ENCODE measurements around the gene FHAD1. TPM values are rescaled to one million over a fixed set of nuclear protein-coding genes. Genes with fewer than 3 reads are reported as not detected.

FHAD1 gene
- total RNA-seq, 6 donors from 2014 or later: 2.0 to 45.8 (median 12.5) TPM

DNA sequence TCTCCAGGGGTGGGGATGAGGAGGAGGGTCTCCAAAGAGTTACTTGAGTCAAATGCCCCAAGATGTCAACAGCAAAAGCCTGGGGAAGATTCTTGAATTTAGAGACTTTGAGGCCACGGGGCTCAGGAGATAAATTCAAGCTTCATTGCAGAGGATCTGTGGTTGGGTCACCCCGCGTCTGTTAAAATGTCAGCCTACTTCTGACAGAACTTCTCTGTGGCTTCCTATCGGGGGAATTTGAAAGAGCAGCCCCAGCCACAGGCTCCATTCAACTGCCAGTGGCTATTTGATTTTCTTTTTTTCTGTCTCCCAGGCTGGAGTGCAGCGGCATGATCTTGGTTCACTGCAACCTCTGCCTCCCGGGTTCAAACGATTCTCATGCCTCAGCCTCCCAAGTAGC lies 100.2 kb downstream of the FHAD1 start:
- TF ChIP-seq EP300 (IDR thresholded peaks at IDR 0.05): no peak
- no peak for TF ChIP-seq POLR2AphosphoS5 (IDR thresholded peaks at IDR 0.05)
- no peak for TF ChIP-seq POLR2A (IDR thresholded peaks at IDR 0.05)
- no peak for TF ChIP-seq CTCF (IDR thresholded peaks at IDR 0.05)
- H3K9me3 ChIP-seq: no peaks in the 10 kb centered on the region
- peaks cover 2 to 14% (median 5%) of the 10 kb centered on the region in 4 donors for H3K4me1 ChIP-seq
- no peaks in the 10 kb centered on the region for H3K36me3 ChIP-seq
- no peak overlapping the region for H3K27ac ChIP-seq
- WGBS, 2 donors: 65 to 87% methylated on average over 7 of the region's 7 CpGs
- no peak for DNase-seq
- no peak for ATAC-seq (ENCODE audit: low FRiP score in 2 of 2)
- H3K4me3 ChIP-seq: no peak overlapping the region
- no peaks in the 10 kb centered on the region for H3K27me3 ChIP-seq

- TF ChIP-seq POLR2A (IDR thresholded peaks at IDR 0.05): no peak
- no peak for TF ChIP-seq POLR2AphosphoS5 (IDR thresholded peaks at IDR 0.05)
- no peak for TF ChIP-seq EP300 (IDR thresholded peaks at IDR 0.05)
- no peak for TF ChIP-seq CTCF (IDR thresholded peaks at IDR 0.05)
- Histone ChIP-seq H3K9me3 (no peaks in the 10 kb centered on the region), H3K4me1 (peaks cover 4 to 16% (median 5%) of the 10 kb centered on the region in 4 donors), H3K27ac (no peak overlapping the region), H3K27me3 (no peaks in the 10 kb centered on the region), H3K36me3 (no peaks in the 10 kb centered on the region), H3K4me3 (no peak overlapping the region)
- no peak for ATAC-seq (ENCODE audit: low FRiP score in 2 of 2)
- DNase-seq: no peak
- WGBS, 2 donors: 91 to 93% methylated on average over 9 of the region's 9 CpGs
Measured at GRCh38 chr1:15348648-15349047, 101.6 kb downstream of the FHAD1 start.

DNA sequence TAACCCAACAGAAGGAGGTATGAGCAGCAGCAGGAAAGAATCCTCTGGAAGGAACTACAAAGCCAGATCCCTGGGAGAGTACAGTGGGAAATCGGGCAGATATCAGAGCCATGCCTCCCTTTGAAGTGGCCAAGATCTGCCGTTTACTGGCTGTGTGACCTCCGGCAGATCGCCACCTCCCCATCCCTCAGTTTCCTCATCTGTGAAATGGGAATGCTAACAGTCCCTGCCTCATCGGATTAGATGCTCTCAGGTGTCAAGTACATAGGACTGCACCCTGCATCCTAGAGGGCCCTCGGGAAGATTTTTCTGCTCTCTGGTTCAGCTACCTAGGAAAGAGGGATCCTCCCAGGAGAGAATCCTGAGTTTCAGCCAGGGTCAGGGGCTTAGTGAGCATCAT lies 102.1 kb downstream of the FHAD1 start:
- DNase-seq: no peak
- H3K27me3 ChIP-seq: no peaks in the 10 kb centered on the region
- ATAC-seq (ENCODE audit: low FRiP score in 2 of 2): no peak
- H3K9me3 ChIP-seq: no peaks in the 10 kb centered on the region
- no peak for TF ChIP-seq POLR2A (IDR thresholded peaks at IDR 0.05)
- no peak for TF ChIP-seq EP300 (IDR thresholded peaks at IDR 0.05)
- no peak for TF ChIP-seq CTCF (IDR thresholded peaks at IDR 0.05)
- TF ChIP-seq POLR2AphosphoS5 (IDR thresholded peaks at IDR 0.05): no peak
- no peak overlapping the region for H3K27ac ChIP-seq
- no peaks in the 10 kb centered on the region for H3K36me3 ChIP-seq
- H3K4me3 ChIP-seq: no peak overlapping the region
- 90 to 96% methylated on average over 6 of the region's 6 CpGs for WGBS, 2 donors
- peaks cover 0 to 16% (median 5%) of the 10 kb centered on the region in 4 donors for H3K4me1 ChIP-seq

DNA sequence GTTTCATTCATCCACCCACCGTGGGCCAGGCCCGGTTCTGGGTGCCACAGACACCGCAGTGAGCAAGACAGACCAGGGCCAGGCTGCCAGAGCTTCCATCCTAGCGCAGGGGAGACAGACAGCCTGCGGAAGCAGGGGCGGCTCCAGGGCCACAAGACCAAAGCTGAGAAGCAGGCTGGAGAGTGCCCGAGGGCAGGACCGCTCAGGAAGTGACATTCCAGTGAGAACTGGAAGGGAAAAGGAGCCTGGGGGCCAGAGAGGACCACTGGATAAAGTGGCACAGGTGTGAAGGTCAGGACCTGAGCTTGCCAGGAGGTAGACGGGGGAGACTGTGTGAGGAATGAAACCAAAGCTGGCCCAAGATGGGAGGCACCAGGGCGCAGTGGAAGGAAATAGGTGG lies 103.1 kb downstream of the FHAD1 start:
- DNase-seq: no peak
- Histone ChIP-seq H3K27me3 (no peaks in the 10 kb centered on the region), H3K4me1 (peaks cover 0 to 16% (median 5%) of the 10 kb centered on the region in 4 donors), H3K4me3 (no peak overlapping the region), H3K9me3 (no peaks in the 10 kb centered on the region), H3K27ac (no peak overlapping the region), H3K36me3 (no peaks in the 10 kb centered on the region)
- 90 to 92% methylated on average over 10 of the region's 10 CpGs for WGBS, 2 donors
- TF ChIP-seq POLR2A (IDR thresholded peaks at IDR 0.05) (no peak), EP300 (IDR thresholded peaks at IDR 0.05) (no peak), POLR2AphosphoS5 (IDR thresholded peaks at IDR 0.05) (no peak), CTCF (IDR thresholded peaks at IDR 0.05) (no peak)
- ATAC-seq (ENCODE audit: low FRiP score in 2 of 2): no peak

DNA sequence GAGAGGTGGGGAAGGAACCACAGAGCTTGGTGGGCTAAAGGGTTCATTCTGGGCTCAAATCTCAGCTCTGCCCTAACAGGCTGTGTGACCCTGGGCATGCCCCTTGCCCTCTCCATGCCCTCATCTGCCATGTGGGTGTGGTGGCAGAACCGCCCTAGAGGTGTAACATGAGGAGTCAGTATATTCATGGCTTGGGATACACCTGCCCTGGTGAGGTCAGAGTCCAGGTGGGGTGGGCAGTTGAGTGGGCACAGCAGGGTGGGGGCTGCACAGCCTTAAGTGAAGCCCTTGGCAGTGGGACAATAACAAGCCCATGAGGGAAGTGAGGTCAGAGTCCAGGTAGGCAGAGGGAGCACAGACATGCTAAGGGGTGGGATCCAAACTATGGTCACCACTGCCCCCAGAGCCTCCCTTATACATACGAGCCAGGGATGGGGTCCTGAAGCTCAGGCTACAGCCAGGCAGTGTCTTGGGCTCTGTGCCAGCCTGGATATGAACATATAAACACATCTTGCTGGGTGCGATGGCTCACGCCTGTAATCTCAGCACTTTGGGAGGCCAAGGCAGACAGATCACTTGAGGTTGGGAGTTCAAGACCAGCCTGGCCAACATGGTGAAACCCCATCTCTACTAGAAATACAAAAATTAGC lies 103.7 kb downstream of the FHAD1 start:
- no peak overlapping the region for H3K4me3 ChIP-seq
- no peaks in the 10 kb centered on the region for H3K36me3 ChIP-seq
- H3K4me1 ChIP-seq: peaks cover 0 to 11% (median 2%) of the 10 kb centered on the region in 4 donors
- H3K9me3 ChIP-seq: no peaks in the 10 kb centered on the region
- no peak for DNase-seq
- 75% methylated on average over 3 to 4 of the region's 4 CpGs for WGBS, 2 donors
- no peak for ATAC-seq (ENCODE audit: low FRiP score in 2 of 2)
- H3K27ac ChIP-seq: no peak overlapping the region
- no peaks in the 10 kb centered on the region for H3K27me3 ChIP-seq
- TF ChIP-seq POLR2AphosphoS5 (IDR thresholded peaks at IDR 0.05) (no peak), POLR2A (IDR thresholded peaks at IDR 0.05) (no peak), CTCF (IDR thresholded peaks at IDR 0.05) (no peak), EP300 (IDR thresholded peaks at IDR 0.05) (no peak)

Data from upper lobe of left lung (tissue), 6 donors.